Activated naive CD4-positive, alpha-beta T cell (primary cell): ENCODE data around the gene CAST.
"Not testable (repeated sequence)": the region's sequence is repeated elsewhere in the genome, so short reads cannot be mapped to it uniquely, and the experiment has no call there.

ENCODE experiments used
- DNase-seq, 4 experiments: peaks; one replicate each; lab custom pipeline; 2025; lab: John Stamatoyannopoulos, UW

CAST gene

GRCh38 chr5:96714951-96715451, 52.8 kb downstream of the CAST start:
- no peak for DNase-seq

- no peak for DNase-seq
These were observed 53.8 kb downstream of the CAST start for GRCh38 chr5:96716007-96716406.

- no peak for DNase-seq
These were observed 54.5 kb downstream of the CAST start for GRCh38 chr5:96716716-96717115.

GRCh38 chr5:96717874-96718273, 55.7 kb downstream of the CAST start:
- DNase-seq: no peak

GRCh38 chr5:96718635-96719077, 56.5 kb downstream of the CAST start:
- DNase-seq: no peak

GRCh38 chr5:96720408-96720807, 58.2 kb downstream of the CAST start:
- no peak for DNase-seq

- DNase-seq: no peak
These were observed 59.3 kb downstream of the CAST start for GRCh38 chr5:96721351-96721977.

- DNase-seq: no peak
These were observed 63.1 kb downstream of the CAST start for GRCh38 chr5:96725257-96725656.

- DNase-seq: no peak
These were observed 64.6 kb downstream of the CAST start for GRCh38 chr5:96726802-96727201.

GRCh38 chr5:96729156-96729555, 67.0 kb downstream of the CAST start:
- no peak for DNase-seq

- no peak for DNase-seq
These were observed 68.4 kb downstream of the CAST start for GRCh38 chr5:96730586-96730985.

GRCh38 chr5:96733771-96734500, 71.8 kb downstream of the CAST start:
- no peak for DNase-seq

GRCh38 chr5:96734871-96735325, 72.7 kb downstream of the CAST start:
- no peak for DNase-seq

- DNase-seq: no peak
These were observed 74.8 kb downstream of the CAST start for GRCh38 chr5:96736937-96737336.

- no peak for DNase-seq
These were observed 78.9 kb downstream of the CAST start for GRCh38 chr5:96741106-96741505.

- no peak for DNase-seq
These were observed 79.7 kb downstream of the CAST start for GRCh38 chr5:96741891-96742309.

- no peak for DNase-seq
These were observed 80.4 kb downstream of the CAST start for GRCh38 chr5:96742538-96742937.

- no peak for DNase-seq
These were observed 81.0 kb downstream of the CAST start for GRCh38 chr5:96743065-96743768.

GRCh38 chr5:96743805-96744204, 81.6 kb downstream of the CAST start:
- no peak for DNase-seq

GRCh38 chr5:96744218-96744617, 82.0 kb downstream of the CAST start:
- not testable (repeated sequence) for DNase-seq

- no peak for DNase-seq
These were observed 82.8 kb downstream of the CAST start for GRCh38 chr5:96745025-96745424.

- DNase-seq: no peak
These were observed 83.8 kb downstream of the CAST start for GRCh38 chr5:96745844-96746531.
